T-cell (primary cell): Measurements from ENCODE around the gene SATB2. TPM values are rescaled to one million over a fixed set of nuclear protein-coding genes. Genes with fewer than 3 reads are reported as not detected.

Experiments
- ATAC-seq, 4 experiments: fragments of 200-7000 bp in 3 of 4; fragments of 150-1000 bp in 1 of 4; cut with Tn5 transposase; replicated peaks in 1 of 4; 1 replicate in 3 of 4; 2 replicates in 1 of 4; pipeline ENCODE4 v1.10.0; 2021; ENCODE audit warnings: moderate library complexity in 3 of 4, mild to moderate bottlenecking in 2 of 4, moderate number of reproducible peaks in 1 of 4
- CTCF ChIA-PET, 2 donors: fragments of 300-600 bp; sonication (Branson Sonifier 250); formaldehyde crosslinking; loops; one replicate each; lab custom pipeline; 2022; ENCODE audit warnings: antibody characterized with exemption in 2 of 2; lab: Charles Lee
- POLR2A ChIA-PET, 2 donors: fragments of 300-600 bp; sonication (Branson Sonifier 250); formaldehyde crosslinking; loops; one replicate each; lab custom pipeline; 2022; ENCODE audit warnings: antibody characterized with exemption in 2 of 2; lab: Charles Lee
- DNase-seq, 35 experiments: peaks; one replicate each; pipeline versions ENCODE4 v3.0.0 to v3.0.0-alpha.2; 2013 to 2023
- H3K27ac ChIP-seq: one replicate; pipeline ENCODE4 v1.5.1; 2013; ENCODE audit warnings: low read length
- H3K27me3 ChIP-seq, 2 experiments: replicated peaks in 1 of 2; 1 replicate in 1 of 2; 2 replicates in 1 of 2; pipeline versions ENCODE4 v1.6.1 to v1.7.0; 2013; ENCODE audit warnings: low read length in 1 of 2, mixed read lengths in 1 of 2; ENCODE audit not compliant: control insufficient read depth in 2 of 2, insufficient read depth in 2 of 2; ENCODE audit errors: extremely low read depth in 1 of 2
- H3K36me3 ChIP-seq, 2 donors: 1 replicate in 1 of 2; 2 replicates in 1 of 2; pipeline versions ENCODE4 v1.6.1 to v1.7.0; 2013; ENCODE audit warnings: low read length in 1 of 2; ENCODE audit not compliant: control insufficient read depth in 2 of 2, insufficient read depth in 1 of 2; ENCODE audit errors: extremely low read depth in 1 of 2
- H3K4me1 ChIP-seq, 2 experiments: 1 replicate in 1 of 2; 2 replicates in 1 of 2; pipeline versions ENCODE4 v1.6.1 to v1.7.0; 2013; ENCODE audit warnings: low read length in 2 of 2, mixed read lengths in 1 of 2; ENCODE audit not compliant: insufficient read depth in 2 of 2, control insufficient read depth in 1 of 2; ENCODE audit errors: extremely low read depth in 1 of 2
- H3K4me3 ChIP-seq, 2 donors: 1 replicate in 1 of 2; 2 replicates in 1 of 2; pipeline versions ENCODE4 v1.5.1 to v1.7.0; 2013; ENCODE audit warnings: mild to moderate bottlenecking in 2 of 2, low read length in 1 of 2, moderate library complexity in 1 of 2; ENCODE audit not compliant: control insufficient read depth in 1 of 2; ENCODE audit errors: extremely low read depth in 1 of 2
- H3K9me3 ChIP-seq: 2 replicates; pipeline ENCODE4 v1.7.0; 2013
- H3K27ac Mint-ChIP-seq, 2 donors: one replicate each; pipeline ENCODE4 v1.8.0; 2020 to 2021; ENCODE audit warnings: mild to moderate bottlenecking in 2 of 2, mixed read lengths in 2 of 2
- H3K27me3 Mint-ChIP-seq, 2 donors: one replicate each; pipeline ENCODE4 v1.8.0; 2021 to 2022; ENCODE audit warnings: mixed read lengths in 2 of 2
- H3K36me3 Mint-ChIP-seq: one replicate; pipeline ENCODE4 v1.8.0; 2021; ENCODE audit warnings: mixed read lengths
- H3K4me1 Mint-ChIP-seq, 3 donors: one replicate each; pipeline ENCODE4 v1.8.0; 2020 to 2022; ENCODE audit warnings: mixed read lengths in 3 of 3, mild to moderate bottlenecking in 1 of 3
- H3K4me3 Mint-ChIP-seq, 3 donors: one replicate each; pipeline ENCODE4 v1.8.0; 2020 to 2022; ENCODE audit warnings: mild to moderate bottlenecking in 3 of 3, mixed read lengths in 3 of 3, moderate library complexity in 3 of 3
- H3K9me3 Mint-ChIP-seq, 3 donors: one replicate each; pipeline ENCODE4 v1.8.0; 2020 to 2022; ENCODE audit warnings: mixed read lengths in 3 of 3
- WGBS: methylation state at CpG from one replicate; pipeline ENCODE4 v1.1.5; 2013; ENCODE audit warnings: missing lambda C conversion rate; ENCODE audit not compliant: insufficient coverage; 5-methylcytosine and 5-hydroxymethylcytosine counted together
- total RNA-seq, 35 experiments: library from RNA in 6 of 35; stranded (reverse) in 6 of 35; fragments of 120-200 nt in 1 of 35; gene quantifications; one replicate each; pipeline versions ENCODE4 v1.2.1 to v1.2.4 and lab custom pipeline; 2013 to 2026

Gene SATB2
- total RNA-seq, 5 donors from 2014 or later (not counting 1 experiment from before 2014, with no cell fraction given) = 0.15 to 0.54 (median 0.23) TPM

GRCh38 chr2:199460101-199460671, 2.4 kb upstream of the SATB2 start:
- ATAC-seq = no peak
- Histone ChIP-seq H3K9me3 (no peaks in the 10 kb centered on the region), H3K4me1 (peaks cover 23 to 69% of the 10 kb centered on the region in 2 experiments), H3K27ac (no peak overlapping the region), H3K27me3 (peaks cover 13 to 75% of the 10 kb centered on the region in 2 experiments), H3K36me3 (no peaks in the 10 kb centered on the region), H3K4me3 (peak overlapping the region; percentile 73 to 99)
- H3K27ac Mint-ChIP-seq = peak overlapping the region; percentile 59 to 61
- peak overlapping the region; percentile 87 to 97 (median 92) for H3K4me3 Mint-ChIP-seq
- H3K27me3 Mint-ChIP-seq = peaks cover 34 to 66% of the 10 kb centered on the region in 2 donors
- ChIA-PET POLR2A (interaction anchor here in 1 of 2 donors (0.7 kb wide), 1 partner anchor 1474 kb away, joined by 11 read pairs; no protein-coding TSS in a partner anchor), CTCF (no interaction called here)
- H3K36me3 Mint-ChIP-seq = peaks cover 2% of the 10 kb centered on the region
- no peak for DNase-seq
- peaks cover 25 to 46% (median 42%) of the 10 kb centered on the region in 3 donors for H3K4me1 Mint-ChIP-seq
- peaks cover 0 to 7% (median 4%) of the 10 kb centered on the region in 3 donors for H3K9me3 Mint-ChIP-seq
- 40% methylated on average over 2 of the region's 14 CpGs for WGBS

GRCh38 chr2:199459286-199460100, 1.8 kb upstream of the SATB2 start:
- Histone ChIP-seq H3K27me3 (peaks cover 10 to 69% of the 10 kb centered on the region in 2 experiments), H3K9me3 (no peaks in the 10 kb centered on the region)
- CTCF ChIA-PET = no interaction called here

DNA sequence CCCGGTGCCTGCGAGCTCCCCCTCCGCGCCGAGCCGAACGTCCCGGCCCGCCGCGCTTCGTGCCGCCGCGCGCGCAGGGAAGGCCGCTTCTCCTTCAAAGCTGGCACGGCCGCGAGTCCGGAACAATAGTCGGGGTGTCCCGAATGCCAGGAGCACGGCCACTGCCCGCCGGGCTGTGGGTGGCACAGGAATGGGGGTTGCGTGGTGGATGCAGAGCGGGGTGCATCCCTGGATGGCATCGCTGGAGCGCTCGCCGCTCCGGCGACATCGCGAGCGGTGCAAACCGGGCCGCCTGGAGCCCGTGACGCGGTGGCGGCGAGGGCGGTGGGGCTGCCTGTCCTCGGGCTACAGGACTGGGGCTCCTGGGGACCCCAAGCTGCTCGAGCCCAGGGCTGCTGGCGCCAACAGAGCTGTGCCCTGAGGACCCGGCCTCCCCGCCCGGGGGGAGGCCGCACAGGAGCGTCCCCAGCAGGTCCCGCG, 1.1 kb upstream of the SATB2 start:
- Mint-ChIP-seq H3K27ac (no peak overlapping the region), H3K27me3 (peaks cover 38 to 64% of the 10 kb centered on the region in 2 donors), H3K9me3 (peaks cover 0 to 7% (median 4%) of the 10 kb centered on the region in 3 donors), H3K36me3 (no peaks in the 10 kb centered on the region), H3K4me1 (peaks cover 25 to 40% (median 37%) of the 10 kb centered on the region in 3 donors), H3K4me3 (peak overlapping the region; percentile 87 to 97 (median 92))
- H3K4me1 ChIP-seq = peaks cover 20 to 60% of the 10 kb centered on the region in 2 experiments
- H3K9me3 ChIP-seq = no peaks in the 10 kb centered on the region
- H3K36me3 ChIP-seq = no peaks in the 10 kb centered on the region
- H3K4me3 ChIP-seq = peak overlapping the region; percentile 73 to 99
- ChIA-PET POLR2A (interaction anchor here in 1 of 2 donors (0.6 to 0.7 kb wide), 2 partner anchors 8 to 470 kb away, joined by 3 to 6 read pairs; no protein-coding TSS in a partner anchor), CTCF (no interaction called here)
- WGBS = under 1% methylated on average over 49 of the region's 56 CpGs
- H3K27me3 ChIP-seq = peaks cover 10 to 63% of the 10 kb centered on the region in 2 experiments
- DNase-seq (peak in 3 of 35 experiments; percentile 15 to 33 (median 16)), ATAC-seq (peak; percentile 19 to 38 (median 24))
- no peak overlapping the region for H3K27ac ChIP-seq

More at GRCh38 chr2:199459286-199460100, 1.8 kb upstream of the SATB2 start:
- Mint-ChIP-seq H3K4me3 (peak overlapping the region; percentile 87 to 97 (median 92)), H3K27ac (peak overlapping the region in 1 of 2 donors; percentile 34), H3K9me3 (peaks cover 0 to 7% (median 4%) of the 10 kb centered on the region in 3 donors), H3K4me1 (peaks cover 25 to 42% (median 39%) of the 10 kb centered on the region in 3 donors), H3K27me3 (peaks cover 35 to 63% of the 10 kb centered on the region in 2 donors), H3K36me3 (no peaks in the 10 kb centered on the region)
- peak; percentile 8 to 39 (median 30) for ATAC-seq
- DNase-seq = peak in 18 of 35 experiments; percentile 23 to 73 (median 43)
- Histone ChIP-seq H3K4me1 (peaks cover 23 to 66% of the 10 kb centered on the region in 2 experiments), H3K36me3 (no peaks in the 10 kb centered on the region), H3K27ac (no peak overlapping the region), H3K4me3 (peak overlapping the region; percentile 73 to 99)
- POLR2A ChIA-PET = interaction anchor here in 1 of 2 donors (0.7 kb wide), 2 partner anchors 469 to 1474 kb away, joined by 6 to 11 read pairs; no protein-coding TSS in a partner anchor
- under 1% methylated on average over 67 of the region's 70 CpGs for WGBS

DNA sequence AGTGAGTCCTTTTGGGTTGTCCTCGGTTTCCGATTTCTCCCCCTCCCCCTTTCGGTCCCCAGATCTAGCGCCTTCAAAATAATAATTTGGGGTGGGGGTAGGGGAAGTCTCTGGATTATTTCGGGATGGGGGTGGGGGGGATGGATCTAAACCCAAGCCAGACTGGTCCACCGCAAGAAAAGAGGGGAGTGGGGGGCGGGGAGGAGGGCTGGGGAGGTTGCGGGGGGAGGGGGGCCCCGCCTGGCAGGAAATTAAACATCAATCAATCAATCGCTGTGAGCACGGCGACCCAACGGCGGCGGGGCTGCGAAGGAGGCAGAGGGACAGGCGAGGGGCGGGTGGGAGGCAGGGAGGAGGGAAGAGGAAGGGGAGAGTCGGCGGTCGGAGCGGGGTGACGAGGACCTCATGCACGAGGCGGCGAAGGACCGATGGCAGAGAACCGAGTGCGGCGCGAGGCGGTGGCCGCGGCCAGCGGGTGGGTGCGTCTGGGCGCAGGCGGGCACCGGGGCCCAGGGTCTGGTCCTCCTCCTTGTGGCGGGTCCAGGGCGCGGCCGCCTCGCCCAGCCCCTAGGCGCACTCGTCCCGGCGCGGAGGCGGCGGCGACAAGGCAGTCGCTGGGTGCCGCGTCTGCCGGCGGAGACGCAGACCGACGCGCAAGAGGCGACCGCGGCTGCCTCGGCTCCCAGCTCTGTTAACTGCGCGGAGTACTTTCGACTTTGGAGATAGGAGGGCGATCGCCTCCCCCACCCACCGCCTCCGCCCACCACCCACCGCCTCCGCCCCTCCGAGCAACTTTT, 468 bp upstream of the SATB2 start:
- peaks cover 17 to 54% of the 10 kb centered on the region in 2 experiments for H3K4me1 ChIP-seq
- ChIA-PET POLR2A (interaction anchor here in 1 of 2 donors (0.6 to 0.7 kb wide), 2 partner anchors 8 to 470 kb away, joined by 3 to 6 read pairs; no protein-coding TSS in a partner anchor), CTCF (no interaction called here)
- H3K27ac ChIP-seq = no peak overlapping the region
- Mint-ChIP-seq H3K4me1 (peaks cover 25 to 36% (median 34%) of the 10 kb centered on the region in 3 donors), H3K27ac (no peak overlapping the region), H3K36me3 (no peaks in the 10 kb centered on the region), H3K9me3 (peaks cover 0 to 7% (median 4%) of the 10 kb centered on the region in 3 donors), H3K27me3 (peaks cover 38 to 60% of the 10 kb centered on the region in 2 donors), H3K4me3 (peak overlapping the region; percentile 66 to 92 (median 70))
- H3K4me3 ChIP-seq = peak overlapping the region; percentile 73 to 99
- peaks cover 10 to 57% of the 10 kb centered on the region in 2 experiments for H3K27me3 ChIP-seq
- no peaks in the 10 kb centered on the region for H3K9me3 ChIP-seq
- H3K36me3 ChIP-seq = no peaks in the 10 kb centered on the region
- peak; percentile 44 to 58 (median 50) for ATAC-seq
- peak in 3 of 35 experiments; percentile 17 to 54 (median 28) for DNase-seq
- WGBS = 1% methylated on average over 47 of the region's 75 CpGs

DNA sequence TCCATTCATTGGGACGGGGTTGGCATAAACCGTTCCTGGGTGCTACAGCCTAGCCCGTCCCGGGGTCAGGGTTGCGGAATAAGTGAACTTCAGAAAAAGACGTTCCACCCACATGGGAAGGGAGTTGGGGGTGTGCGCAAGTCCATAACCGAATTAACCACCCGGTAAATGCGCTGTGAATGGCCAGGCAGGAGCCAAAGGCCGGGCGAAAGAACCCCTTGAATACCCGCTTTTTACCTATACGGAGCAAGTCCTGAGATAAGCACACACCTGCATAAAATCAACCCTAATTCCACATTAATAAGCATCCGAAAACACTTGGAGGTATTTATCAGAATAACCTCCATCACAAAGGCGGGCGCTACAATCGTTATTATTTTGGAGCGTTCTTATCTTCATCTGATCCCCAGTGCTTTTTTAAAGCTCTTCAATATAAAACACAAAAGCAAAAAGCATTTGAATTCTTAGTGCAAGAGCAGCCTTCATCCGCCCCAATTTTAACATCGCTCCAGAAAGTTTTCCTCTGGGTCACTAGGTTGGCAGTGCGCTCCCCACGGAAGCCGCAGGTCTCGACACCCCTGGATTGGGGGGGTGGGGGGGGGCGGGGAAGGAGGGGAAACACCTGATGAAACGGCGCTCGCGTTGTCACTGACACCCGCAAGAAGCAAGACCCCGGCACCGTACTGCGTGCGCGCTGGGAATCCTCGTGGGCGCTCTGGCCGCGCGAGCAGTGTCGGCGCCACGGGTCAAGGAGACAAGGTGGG, 1.2 kb downstream of the SATB2 start:
- peaks cover 15 to 38% of the 10 kb centered on the region in 2 experiments for H3K4me1 ChIP-seq
- H3K27me3 ChIP-seq = peaks cover 15 to 40% of the 10 kb centered on the region in 2 experiments
- no peaks in the 10 kb centered on the region for H3K9me3 ChIP-seq
- H3K27me3 Mint-ChIP-seq = peaks cover 48 to 59% of the 10 kb centered on the region in 2 donors
- no peaks in the 10 kb centered on the region for H3K36me3 ChIP-seq
- 10% methylated on average over 24 of the region's 44 CpGs for WGBS
- ATAC-seq = no peak
- no peak overlapping the region for H3K27ac Mint-ChIP-seq
- H3K4me3 Mint-ChIP-seq = peak overlapping the region; percentile 45 to 92 (median 54)
- no peaks in the 10 kb centered on the region for H3K36me3 Mint-ChIP-seq
- ChIA-PET POLR2A (interaction anchor here (0.6 kb wide), 2 partner anchors 128 to 1137 kb away, joined by 3 to 9 read pairs; no protein-coding TSS in a partner anchor), CTCF (no interaction called here)
- H3K4me1 Mint-ChIP-seq = peaks cover 25 to 35% (median 34%) of the 10 kb centered on the region in 3 donors
- peak overlapping the region in 1 of 2 donors; percentile 15 for H3K4me3 ChIP-seq
- DNase-seq = no peak
- peaks cover 0 to 7% (median 4%) of the 10 kb centered on the region in 3 donors for H3K9me3 Mint-ChIP-seq
- no peak overlapping the region for H3K27ac ChIP-seq
